Transverse colon (tissue), 3 donors: ENCODE data around the gene ZNF319.

Experiments used
- CTCF ChIP-seq, 5 experiments: fragments of 200-600 bp in 3 of 5; fragments of 450-650 bp in 2 of 5; sonication (generic) in 3 of 5; IDR thresholded peaks; 1 replicate in 2 of 5; 2 replicates in 3 of 5; pipeline ENCODE4 v1.5.1; 2016 to 2017; ENCODE audit warnings: antibody characterized with exemption in 5 of 5, inconsistent platforms in 3 of 5, mild to moderate bottlenecking in 2 of 5, moderate library complexity in 1 of 5
- EP300 ChIP-seq: sonication (generic); formaldehyde crosslinking; IDR thresholded peaks from one replicate; pipeline ENCODE4 v1.6.1; 2017; ENCODE audit warnings: antibody characterized with exemption, low read depth
- POLR2A ChIP-seq: fragments of 450-650 bp; IDR thresholded peaks from one replicate; pipeline ENCODE4 v1.6.1; 2016; ENCODE audit warnings: antibody characterized with exemption, mild to moderate bottlenecking, moderate library complexity

DNA sequence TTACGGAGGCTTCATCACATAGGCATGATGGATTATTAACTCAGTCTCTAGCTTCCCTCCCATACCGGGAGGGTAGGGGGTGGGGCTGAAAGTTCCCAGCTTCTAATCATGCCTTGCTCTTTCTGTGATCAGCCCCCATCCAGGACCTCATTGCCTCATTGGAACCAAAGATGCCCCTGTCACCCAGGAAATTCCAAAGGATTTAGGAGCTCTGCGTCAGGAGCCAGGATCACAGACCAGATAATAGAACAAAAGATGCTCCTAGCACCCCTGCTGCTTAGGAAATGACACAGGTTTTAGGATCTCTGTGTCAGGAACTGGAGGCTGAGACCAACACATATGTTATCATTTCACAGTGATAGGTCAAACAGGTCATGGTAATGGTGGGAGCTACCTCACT is 10.4 kb upstream of the ZNF319 start:
- TF ChIP-seq CTCF (IDR thresholded peaks at IDR 0.05) = no peak
- no peak for TF ChIP-seq POLR2A
- no peak for TF ChIP-seq EP300
